Activated CD8-positive, alpha-beta memory T cell treated with anti-CD3 and anti-CD28 coated beads, Interleukin-2, amount 10 ng/mL, durations not matched to agents 7 days and 5 days (primary cell): Measurements from ENCODE around the gene TPSAB1. TPM values are rescaled to one million over a fixed set of nuclear protein-coding genes. Genes with fewer than 3 reads are reported as not detected.
"Not testable (repeated sequence)": the region's sequence is repeated elsewhere in the genome, so short reads cannot be mapped to it uniquely, and the experiment has no call there.

Experiments
- ATAC-seq: fragments of 150-1000 bp; cut with Tn5 transposase; one replicate; pipeline ENCODE4 v1.10.0; 2021; ENCODE audit warnings: moderate library complexity
- CTCF ChIA-PET: fragments of 350-600 bp; sonication (Branson Sonifier 250); formaldehyde crosslinking; loops from one replicate; lab custom pipeline; 2021; ENCODE audit warnings: antibody characterized with exemption; lab: Charles Lee
- DNase-seq: peaks from one replicate; pipeline ENCODE4 v3.0.0-alpha.2; 2020
- H3K27ac Mint-ChIP-seq: one replicate; pipeline ENCODE4 v1.8.0; 2021; ENCODE audit warnings: mild to moderate bottlenecking, mixed read lengths
- H3K27me3 Mint-ChIP-seq: one replicate; pipeline ENCODE4 v1.8.0; 2021; ENCODE audit warnings: mixed read lengths
- H3K36me3 Mint-ChIP-seq: one replicate; pipeline ENCODE4 v1.8.0; 2021; ENCODE audit warnings: mild to moderate bottlenecking, mixed read lengths
- H3K4me1 Mint-ChIP-seq: one replicate; pipeline ENCODE4 v1.8.0; 2021; ENCODE audit warnings: mixed read lengths
- H3K4me3 Mint-ChIP-seq: one replicate; pipeline ENCODE4 v1.8.0; 2021; ENCODE audit warnings: mild to moderate bottlenecking, moderate library complexity, mixed read lengths
- H3K9me3 Mint-ChIP-seq: one replicate; pipeline ENCODE4 v1.8.0; 2022; ENCODE audit warnings: low read depth, mixed read lengths
- total RNA-seq, 2 experiments: library from RNA; stranded (reverse); gene quantifications; one replicate each; pipeline ENCODE4 v1.2.3, GENCODE V29; 2021

The TPSAB1 gene
- total RNA-seq, 2 experiments from 2014 or later = not detected

- not testable (repeated sequence) for H3K9me3 Mint-ChIP-seq, H3K4me1 Mint-ChIP-seq, H3K4me3 Mint-ChIP-seq, H3K27me3 Mint-ChIP-seq, ATAC-seq, H3K36me3 Mint-ChIP-seq, H3K27ac Mint-ChIP-seq, DNase-seq
- CTCF ChIA-PET = interaction anchor here (1.1 kb wide), 1 partner anchor 142 kb away, joined by 3 read pairs; no protein-coding TSS in a partner anchor
Observed at GRCh38 chr16:1238909-1239308, 1.6 kb upstream of the TPSAB1 start.

- H3K27me3 Mint-ChIP-seq, H3K4me3 Mint-ChIP-seq, DNase-seq, H3K9me3 Mint-ChIP-seq, ATAC-seq, H3K36me3 Mint-ChIP-seq, H3K27ac Mint-ChIP-seq, H3K4me1 Mint-ChIP-seq: not testable (repeated sequence)
- CTCF ChIA-PET = interaction anchor here (1.1 kb wide), 1 partner anchor 141 kb away, joined by 3 read pairs; no protein-coding TSS in a partner anchor
Observed at GRCh38 chr16:1239575-1239974, 930 bp upstream of the TPSAB1 start.

GRCh38 chr16:1241081-1241480, 576 bp downstream of the TPSAB1 start:
- H3K27ac Mint-ChIP-seq, H3K36me3 Mint-ChIP-seq, H3K4me1 Mint-ChIP-seq, DNase-seq, H3K4me3 Mint-ChIP-seq, ATAC-seq, H3K9me3 Mint-ChIP-seq, CTCF ChIA-PET, H3K27me3 Mint-ChIP-seq: not testable (repeated sequence)

- H3K4me1 Mint-ChIP-seq, CTCF ChIA-PET, ATAC-seq, DNase-seq, H3K27ac Mint-ChIP-seq, H3K27me3 Mint-ChIP-seq, H3K9me3 Mint-ChIP-seq, H3K4me3 Mint-ChIP-seq, H3K36me3 Mint-ChIP-seq: not testable (repeated sequence)
Observed at GRCh38 chr16:1243363-1243762, 2.9 kb downstream of the TPSAB1 start.

- CTCF ChIA-PET, H3K4me1 Mint-ChIP-seq, H3K36me3 Mint-ChIP-seq, H3K4me3 Mint-ChIP-seq, H3K27me3 Mint-ChIP-seq, H3K27ac Mint-ChIP-seq, ATAC-seq, DNase-seq, H3K9me3 Mint-ChIP-seq: not testable (repeated sequence)
Observed at GRCh38 chr16:1243907-1244850, 3.7 kb downstream of the TPSAB1 start.

- ATAC-seq = no peak
- peaks cover 3% of the 10 kb centered on the region for H3K4me1 Mint-ChIP-seq
Observed at GRCh38 chr16:1244881-1245280, 4.4 kb downstream of the TPSAB1 start.

GRCh38 chr16:1245452-1246020, 5.0 kb downstream of the TPSAB1 start:
- CTCF ChIA-PET = no interaction called here
- no peak for ATAC-seq
- Mint-ChIP-seq H3K27ac (no peak overlapping the region), H3K4me1 (peaks cover 3% of the 10 kb centered on the region), H3K4me3 (no peak overlapping the region), H3K36me3 (no peaks in the 10 kb centered on the region), H3K9me3 (peaks cover 2% of the 10 kb centered on the region), H3K27me3 (peaks cover 2% of the 10 kb centered on the region)
- no peak for DNase-seq

More at GRCh38 chr16:1244881-1245280, 4.4 kb downstream of the TPSAB1 start:
- no peak overlapping the region for H3K4me3 Mint-ChIP-seq
- H3K27me3 Mint-ChIP-seq = peaks cover 2% of the 10 kb centered on the region
- H3K27ac Mint-ChIP-seq = no peak overlapping the region
- CTCF ChIA-PET = no interaction called here
- no peaks in the 10 kb centered on the region for H3K36me3 Mint-ChIP-seq
- peaks cover 2% of the 10 kb centered on the region for H3K9me3 Mint-ChIP-seq
- no peak for DNase-seq

- H3K27ac Mint-ChIP-seq, H3K4me3 Mint-ChIP-seq, H3K4me1 Mint-ChIP-seq, H3K36me3 Mint-ChIP-seq, H3K27me3 Mint-ChIP-seq, ATAC-seq, H3K9me3 Mint-ChIP-seq, CTCF ChIA-PET, DNase-seq: not testable (repeated sequence)
Observed at GRCh38 chr16:1247903-1248537, 7.5 kb downstream of the TPSAB1 start.

- H3K27ac Mint-ChIP-seq, H3K4me1 Mint-ChIP-seq, H3K4me3 Mint-ChIP-seq, H3K27me3 Mint-ChIP-seq, H3K36me3 Mint-ChIP-seq, CTCF ChIA-PET, H3K9me3 Mint-ChIP-seq, DNase-seq: not testable (repeated sequence)
- ATAC-seq = peak; percentile 72
Observed at GRCh38 chr16:1249031-1249755, 8.7 kb downstream of the TPSAB1 start.

- H3K27me3 Mint-ChIP-seq, ATAC-seq, CTCF ChIA-PET, H3K36me3 Mint-ChIP-seq, H3K9me3 Mint-ChIP-seq, H3K27ac Mint-ChIP-seq, H3K4me3 Mint-ChIP-seq, H3K4me1 Mint-ChIP-seq, DNase-seq: not testable (repeated sequence)
Observed at GRCh38 chr16:1253701-1254364, 13.3 kb downstream of the TPSAB1 start.

- ATAC-seq, CTCF ChIA-PET, H3K9me3 Mint-ChIP-seq, DNase-seq, H3K27me3 Mint-ChIP-seq, H3K4me3 Mint-ChIP-seq, H3K4me1 Mint-ChIP-seq, H3K27ac Mint-ChIP-seq, H3K36me3 Mint-ChIP-seq: not testable (repeated sequence)
Observed at GRCh38 chr16:1254821-1255220, 14.3 kb downstream of the TPSAB1 start.

GRCh38 chr16:1255276-1256122, 15.0 kb downstream of the TPSAB1 start, which contains the start of gene TPSD1:
TPSD1 (plus strand) TSS chr16:1256069; CDS start chr16:1256281, 212 bp downstream.
- ATAC-seq, H3K4me1 Mint-ChIP-seq, CTCF ChIA-PET: not testable (repeated sequence)

More at GRCh38 chr16:1255276-1256122, 15.0 kb downstream of the TPSAB1 start, which contains the start of gene TPSD1:
- not testable (repeated sequence) for H3K36me3 Mint-ChIP-seq, H3K27ac Mint-ChIP-seq, H3K4me3 Mint-ChIP-seq, H3K9me3 Mint-ChIP-seq, DNase-seq, H3K27me3 Mint-ChIP-seq
